ENCODE results near the gene PPP2R5D. TPM values are rescaled to one million over a fixed set of nuclear protein-coding genes. Genes with fewer than 3 reads are reported as not detected.
A peak's percentile ranks its signal among the peaks of the same experiment; 100 is the strongest.

Gene PPP2R5D
- total RNA-seq, 4 donors from 2014 or later: 15.6 to 35.9 (median 27.4) TPM

GRCh38 chr6:42979523-42980177, 4.7 kb upstream of the PPP2R5D start:
- no peak for DNase-seq
- H3K27me3 ChIP-seq: no peaks in the 10 kb centered on the region
- TF ChIP-seq POLR2A (IDR thresholded peaks at IDR 0.05) (no peak), CTCF (IDR thresholded peaks at IDR 0.05) (peak in 2 of 6 experiments; percentile 9 to 29)
- H3K4me3 ChIP-seq: peak overlapping the region; percentile 70 to 96 (median 90)
- H3K4me1 ChIP-seq: peaks cover 28 to 59% (median 29%) of the 10 kb centered on the region in 3 donors
- intact Hi-C loops (cut with DNase I): no loop called here
- H3K27ac ChIP-seq: peak overlapping the region; percentile 91 to 95 (median 94)
- WGBS, 2 donors: 17 to 45% methylated on average over 6 to 8 of the region's 9 CpGs
- no peaks in the 10 kb centered on the region for H3K36me3 ChIP-seq
- H3K9me3 ChIP-seq: no peaks in the 10 kb centered on the region

GRCh38 chr6:42981836-42982235, 2.5 kb upstream of the PPP2R5D start:
- WGBS, 2 donors: 83 to 88% methylated on average over 5 of the region's 5 CpGs
- Histone ChIP-seq H3K27me3 (no peaks in the 10 kb centered on the region), H3K4me3 (no peak overlapping the region), H3K4me1 (peaks cover 34 to 58% (median 43%) of the 10 kb centered on the region in 3 donors), H3K27ac (no peak overlapping the region), H3K36me3 (no peaks in the 10 kb centered on the region), H3K9me3 (no peaks in the 10 kb centered on the region)
- DNase-seq: no peak
- TF ChIP-seq CTCF (IDR thresholded peaks at IDR 0.05) (no peak), POLR2A (IDR thresholded peaks at IDR 0.05) (no peak)
- intact Hi-C loops (cut with DNase I): no loop called here

- Histone ChIP-seq H3K36me3 (peaks cover 0 to 14% (median 9%) of the 10 kb centered on the region in 3 donors), H3K27me3 (no peaks in the 10 kb centered on the region), H3K27ac (peak overlapping the region; percentile 86 to 94 (median 88)), H3K4me3 (peak overlapping the region; percentile 63 to 99 (median 74)), H3K9me3 (no peaks in the 10 kb centered on the region), H3K4me1 (peaks cover 24 to 57% (median 29%) of the 10 kb centered on the region in 3 donors)
- TF ChIP-seq CTCF (IDR thresholded peaks at IDR 0.05) (no peak), POLR2A (IDR thresholded peaks at IDR 0.05) (no peak)
- no peak for DNase-seq
- 7 to 11% methylated on average over 7 to 13 of the region's 13 CpGs for WGBS, 2 donors
- intact Hi-C loops (cut with DNase I): no loop called here
These were observed 630 bp downstream of the PPP2R5D start for GRCh38 chr6:42984924-42985475.

- Histone ChIP-seq H3K36me3 (peaks cover 0 to 42% (median 9%) of the 10 kb centered on the region in 3 donors), H3K9me3 (no peaks in the 10 kb centered on the region), H3K27ac (no peak overlapping the region), H3K4me1 (peaks cover 24 to 52% (median 27%) of the 10 kb centered on the region in 3 donors), H3K4me3 (no peak overlapping the region), H3K27me3 (no peaks in the 10 kb centered on the region)
- 79 to 80% methylated on average over 5 of the region's 5 CpGs for WGBS, 2 donors
- intact Hi-C loops (cut with DNase I): no loop called here
- no peak for DNase-seq
- no peak for TF ChIP-seq CTCF (IDR thresholded peaks at IDR 0.05)
- TF ChIP-seq POLR2A (IDR thresholded peaks at IDR 0.05): no peak
These were observed 3.4 kb downstream of the PPP2R5D start for GRCh38 chr6:42987533-42988451.

All from esophagus squamous epithelium (tissue), 5 donors.